Trophoblast cell (in vitro differentiated cells and primary cell): ENCODE measurements around the gene MAGI1.
"Not testable (repeated sequence)": the region's sequence is repeated elsewhere in the genome, so short reads cannot be mapped to it uniquely, and the experiment has no call there.

Experiments used
- DNase-seq, 2 donors: peaks; one replicate each; pipeline ENCODE4 v3.0.0-alpha.2; 2016
- H2AFZ ChIP-seq: 2 replicates; pipeline ENCODE4 v1.6.1; 2013; ENCODE audit warnings: low read length, moderate library complexity, mild to moderate bottlenecking; ENCODE audit not compliant: insufficient read depth, poor library complexity
- H2AK5ac ChIP-seq: 2 replicates; pipeline ENCODE4 v1.6.1; 2013; ENCODE audit warnings: mild to moderate bottlenecking, low read length
- H2BK120ac ChIP-seq: 2 replicates; pipeline ENCODE4 v1.6.1; 2013; ENCODE audit warnings: low read length, mild to moderate bottlenecking, moderate library complexity; ENCODE audit not compliant: insufficient read depth, poor library complexity
- H2BK12ac ChIP-seq: 2 replicates; pipeline ENCODE4 v1.6.1; 2013; ENCODE audit warnings: mild to moderate bottlenecking, low read length, moderate library complexity
- H2BK5ac ChIP-seq: 2 replicates; pipeline ENCODE4 v1.6.1; 2013; ENCODE audit warnings: low read length, low read depth, moderate library complexity, mild to moderate bottlenecking; ENCODE audit not compliant: poor library complexity
- H3K14ac ChIP-seq: 2 replicates; pipeline ENCODE4 v1.6.1; 2013; ENCODE audit warnings: mild to moderate bottlenecking, low read length
- H3K18ac ChIP-seq: 2 replicates; pipeline ENCODE4 v1.6.1; 2013; ENCODE audit warnings: mild to moderate bottlenecking, low read length
- H3K23ac ChIP-seq: 2 replicates; pipeline ENCODE4 v1.6.1; 2013; ENCODE audit warnings: low read length
- H3K27ac ChIP-seq: 2 replicates; pipeline ENCODE4 v1.5.1; 2013; ENCODE audit warnings: low read depth, mild to moderate bottlenecking, inconsistent platforms, low read length, moderate library complexity
- H3K27me3 ChIP-seq: 2 replicates; pipeline ENCODE4 v1.6.1; 2013; ENCODE audit warnings: inconsistent platforms, mild to moderate bottlenecking, low read length, moderate library complexity; ENCODE audit not compliant: insufficient read depth
- H3K36me3 ChIP-seq, 2 experiments: 1 replicate in 1 of 2; 2 replicates in 1 of 2; pipeline ENCODE4 v1.6.1; 2013; ENCODE audit warnings: low read length in 2 of 2, mild to moderate bottlenecking in 2 of 2, moderate library complexity in 1 of 2; ENCODE audit not compliant: insufficient read depth in 2 of 2, control insufficient read depth in 1 of 2
- H3K4ac ChIP-seq: 2 replicates; pipeline ENCODE4 v1.6.1; 2013; ENCODE audit warnings: low read depth, mild to moderate bottlenecking, low read length, moderate library complexity
- H3K4me1 ChIP-seq, 2 experiments: 1 replicate in 1 of 2; 2 replicates in 1 of 2; pipeline ENCODE4 v1.6.1; 2013; ENCODE audit warnings: low read length in 2 of 2, mild to moderate bottlenecking in 2 of 2, moderate library complexity in 1 of 2; ENCODE audit not compliant: insufficient read depth in 2 of 2, control insufficient read depth in 1 of 2
- H3K4me2 ChIP-seq: 2 replicates; pipeline ENCODE4 v1.6.1; 2013; ENCODE audit warnings: inconsistent platforms, mild to moderate bottlenecking, low read length, moderate library complexity
- H3K4me3 ChIP-seq: 2 replicates; pipeline ENCODE4 v1.5.1; 2013; ENCODE audit warnings: mild to moderate bottlenecking, low read depth, low read length, inconsistent platforms
- H3K79me1 ChIP-seq: one replicate; pipeline ENCODE4 v1.6.1; 2013; ENCODE audit warnings: low read length
- H3K79me2 ChIP-seq: 2 replicates; pipeline ENCODE4 v1.6.1; 2013; ENCODE audit warnings: low read length, mild to moderate bottlenecking; ENCODE audit not compliant: control insufficient read depth, insufficient read depth, poor library complexity
- H3K9ac ChIP-seq: 2 replicates; pipeline ENCODE4 v1.6.1; 2013; ENCODE audit warnings: mild to moderate bottlenecking, low read length
- H3K9me3 ChIP-seq: 2 replicates; pipeline ENCODE4 v1.6.1; 2013; ENCODE audit warnings: low read depth, mild to moderate bottlenecking, control low read depth, inconsistent platforms, low read length; ENCODE audit not compliant: insufficient read depth
- H4K12ac ChIP-seq: 2 replicates; pipeline ENCODE4 v1.6.1; 2013; ENCODE audit warnings: low read depth, mild to moderate bottlenecking, low read length, moderate library complexity
- H4K8ac ChIP-seq: 2 replicates; pipeline ENCODE4 v1.6.1; 2013; ENCODE audit warnings: low read depth, mild to moderate bottlenecking, low read length, moderate library complexity
- H4K91ac ChIP-seq: one replicate; pipeline ENCODE4 v1.6.1; 2013; ENCODE audit warnings: low read depth, mild to moderate bottlenecking, low read length, moderate library complexity
- WGBS: extraction: QIAGEN DNeasy Blood & Tissue Kit; methylation state at CpG from one replicate; pipeline ENCODE4 v1.1.7; 2013; ENCODE audit warnings: missing lambda C conversion rate; ENCODE audit not compliant: insufficient read length, insufficient coverage; ENCODE audit errors: extremely low coverage; 5-methylcytosine and 5-hydroxymethylcytosine counted together

Gene MAGI1

DNA sequence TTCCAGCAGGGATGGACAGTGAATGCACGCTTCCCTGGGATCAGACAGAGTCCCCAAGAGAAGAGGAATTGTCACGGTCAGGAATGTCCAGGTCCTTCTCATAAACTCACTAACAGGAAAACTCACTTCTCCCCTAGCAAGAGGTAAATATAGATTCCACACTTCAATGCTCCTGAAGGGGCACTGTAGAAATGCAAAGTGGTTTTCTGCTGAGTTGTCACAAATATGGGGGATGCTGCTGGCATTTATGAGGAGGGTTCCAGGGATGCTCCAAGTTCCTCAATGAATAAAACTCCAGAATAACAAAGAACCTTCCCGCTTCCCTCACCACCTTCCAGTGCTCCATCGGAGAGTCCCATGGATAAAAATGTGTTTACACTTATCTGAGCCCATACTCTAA lies 423.4 kb downstream of the MAGI1 start:
- H4K8ac ChIP-seq = no peak overlapping the region
- H2BK120ac ChIP-seq = no peak overlapping the region
- DNase-seq = no peak
- peaks cover 1% of the 10 kb centered on the region for H3K9me3 ChIP-seq
- no peak overlapping the region for H2BK5ac ChIP-seq
- H3K27ac ChIP-seq = no peak overlapping the region
- H3K27me3 ChIP-seq = no peaks in the 10 kb centered on the region
- no CpG with 5 or more reads among the region's 4 CpGs for WGBS
- H3K4me3 ChIP-seq = no peak overlapping the region
- H4K12ac ChIP-seq = no peak overlapping the region
- H2BK12ac ChIP-seq = no peak overlapping the region
- peaks cover 5 to 9% of the 10 kb centered on the region in 2 experiments for H3K4me1 ChIP-seq
- H3K4me2 ChIP-seq = no peak overlapping the region
- no peak overlapping the region for H3K23ac ChIP-seq
- no peak overlapping the region for H3K9ac ChIP-seq
- no peak overlapping the region for H3K4ac ChIP-seq
- no peak overlapping the region for H2AFZ ChIP-seq
- no peaks in the 10 kb centered on the region for H3K36me3 ChIP-seq
- no peak overlapping the region for H3K14ac ChIP-seq
- H4K91ac ChIP-seq = no peak overlapping the region
- H2AK5ac ChIP-seq = no peak overlapping the region
- H3K79me1 ChIP-seq = no peaks in the 10 kb centered on the region
- no peak overlapping the region for H3K18ac ChIP-seq
- no peaks in the 10 kb centered on the region for H3K79me2 ChIP-seq

DNA sequence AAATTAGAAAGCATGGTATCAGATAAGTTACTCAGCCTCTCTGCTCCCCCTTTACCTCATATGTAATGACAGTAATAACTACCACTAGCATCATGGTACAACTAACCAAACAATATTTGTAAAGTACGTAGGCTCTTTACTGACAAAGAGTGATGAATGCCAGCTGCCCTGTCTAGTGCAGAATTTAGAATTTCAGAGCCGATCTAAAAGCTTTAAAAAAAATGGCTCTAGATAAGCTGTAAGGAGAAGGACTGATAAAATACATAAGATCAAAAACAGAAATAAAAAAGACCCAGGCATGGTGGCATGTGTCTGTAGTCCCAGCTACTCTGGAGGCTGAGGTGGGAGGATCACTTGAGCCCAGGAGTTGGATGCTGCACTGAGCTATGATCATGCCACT lies 424.1 kb downstream of the MAGI1 start:
- Histone ChIP-seq H3K79me1 (no peaks in the 10 kb centered on the region), H3K9ac (no peak overlapping the region), H4K12ac (no peak overlapping the region), H2AK5ac (no peak overlapping the region), H2BK5ac (no peak overlapping the region), H3K27ac (no peak overlapping the region), H3K27me3 (no peaks in the 10 kb centered on the region), H3K14ac (no peak overlapping the region), H3K4ac (no peak overlapping the region), H3K4me2 (no peak overlapping the region), H3K23ac (no peak overlapping the region), H3K4me3 (no peak overlapping the region), H3K9me3 (peaks cover 1% of the 10 kb centered on the region), H4K91ac (no peak overlapping the region), H3K4me1 (peaks cover 5 to 9% of the 10 kb centered on the region in 2 experiments), H2BK120ac (no peak overlapping the region), H2BK12ac (no peak overlapping the region), H3K36me3 (no peaks in the 10 kb centered on the region), H2AFZ (no peak overlapping the region), H3K79me2 (no peaks in the 10 kb centered on the region), H3K18ac (no peak overlapping the region), H4K8ac (no peak overlapping the region)
- WGBS = no CpG with 5 or more reads among the region's 2 CpGs
- no peak for DNase-seq

DNA sequence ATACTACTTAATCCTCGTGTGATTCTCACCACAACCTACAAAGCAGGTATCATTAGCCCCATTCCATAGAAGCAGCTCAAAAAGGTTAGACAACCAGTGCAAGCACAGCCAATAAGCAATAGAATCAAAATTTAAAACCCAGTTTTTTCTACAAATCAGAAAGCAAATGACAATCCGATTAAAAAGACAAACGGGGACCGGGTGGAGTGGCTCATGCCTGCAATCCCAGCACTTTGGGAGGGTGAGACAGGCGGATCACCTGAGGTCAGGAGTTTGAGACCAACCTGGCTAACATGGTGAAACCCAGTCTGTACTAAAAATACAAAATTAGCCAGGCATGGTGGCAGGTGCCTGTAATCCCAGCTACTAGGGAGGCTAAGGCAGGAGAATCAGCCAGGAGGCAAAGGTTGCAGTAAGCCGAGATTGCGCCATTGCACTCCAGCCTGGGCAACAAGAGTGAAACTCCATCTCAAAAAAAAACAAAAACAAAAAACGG lies 430.7 kb downstream of the MAGI1 start:
- not testable (repeated sequence) for H3K4me3 ChIP-seq, H3K4ac ChIP-seq, H3K4me2 ChIP-seq, H3K14ac ChIP-seq, H3K23ac ChIP-seq, H3K9ac ChIP-seq, H2AK5ac ChIP-seq, H3K27ac ChIP-seq, H3K36me3 ChIP-seq, H3K4me1 ChIP-seq, H4K91ac ChIP-seq, H3K9me3 ChIP-seq, H3K27me3 ChIP-seq, H2BK5ac ChIP-seq, H4K8ac ChIP-seq, H2BK120ac ChIP-seq, H3K79me2 ChIP-seq, DNase-seq, H2AFZ ChIP-seq, H4K12ac ChIP-seq, H3K18ac ChIP-seq, H3K79me1 ChIP-seq, H2BK12ac ChIP-seq
- no CpG with 5 or more reads among the region's 8 CpGs for WGBS

DNA sequence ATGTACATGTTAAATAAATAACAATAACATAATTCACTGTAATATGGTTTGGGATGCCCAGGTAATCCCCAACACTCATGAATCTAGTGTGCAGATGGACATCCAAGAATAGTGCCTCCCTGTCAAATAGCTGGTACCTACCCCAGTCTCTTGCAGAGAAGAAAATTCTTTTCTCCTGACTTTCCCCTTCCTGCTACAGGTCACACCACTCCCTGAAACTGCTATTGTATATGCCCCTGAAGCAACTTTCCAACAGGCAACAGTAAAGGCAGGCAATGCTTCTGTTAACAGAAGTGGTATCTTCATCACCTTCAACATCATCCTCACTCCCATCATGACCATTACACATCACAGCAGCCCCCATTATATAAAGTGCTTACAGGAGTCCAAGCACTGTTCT lies 431.6 kb downstream of the MAGI1 start:
- no peaks in the 10 kb centered on the region for H3K27me3 ChIP-seq

More for the DNA sequence above, 431.6 kb downstream of the MAGI1 start:
- H3K4me3 ChIP-seq = no peak overlapping the region
- H3K18ac ChIP-seq = no peak overlapping the region
- H3K23ac ChIP-seq = no peak overlapping the region
- no peak overlapping the region for H2BK120ac ChIP-seq
- no peaks in the 10 kb centered on the region for H3K79me1 ChIP-seq
- no peaks in the 10 kb centered on the region for H3K79me2 ChIP-seq
- H2AFZ ChIP-seq = no peak overlapping the region
- DNase-seq = no peak
- H3K4me1 ChIP-seq = no peaks in the 10 kb centered on the region
- H2AK5ac ChIP-seq = no peak overlapping the region
- H3K9ac ChIP-seq = no peak overlapping the region
- no peak overlapping the region for H3K4ac ChIP-seq
- H4K8ac ChIP-seq = no peak overlapping the region
- H4K91ac ChIP-seq = no peak overlapping the region
- no peak overlapping the region for H2BK5ac ChIP-seq
- no peak overlapping the region for H3K14ac ChIP-seq
- no peaks in the 10 kb centered on the region for H3K9me3 ChIP-seq
- H2BK12ac ChIP-seq = no peak overlapping the region
- H3K27ac ChIP-seq = no peak overlapping the region
- H3K36me3 ChIP-seq = no peaks in the 10 kb centered on the region
- H4K12ac ChIP-seq = no peak overlapping the region
- no peak overlapping the region for H3K4me2 ChIP-seq
